Stimulated activated CD4-positive, alpha-beta T cell treated with anti-CD3 and anti-CD28 coated beads, Interleukin-15, amount 100 ng/mL, for 1 hour (primary cell): ENCODE data around the gene COLEC11.
"Not testable (repeated sequence)": the region's sequence is repeated elsewhere in the genome, so short reads cannot be mapped to it uniquely, and the experiment has no call there.

ENCODE experiments used
- DNase-seq, 2 donors: peaks; one replicate each; pipeline ENCODE4 v3.0.0-alpha.2; 2020; ENCODE audit warnings: low read depth in 1 of 2, low spot score in 1 of 2

The COLEC11 gene

DNA sequence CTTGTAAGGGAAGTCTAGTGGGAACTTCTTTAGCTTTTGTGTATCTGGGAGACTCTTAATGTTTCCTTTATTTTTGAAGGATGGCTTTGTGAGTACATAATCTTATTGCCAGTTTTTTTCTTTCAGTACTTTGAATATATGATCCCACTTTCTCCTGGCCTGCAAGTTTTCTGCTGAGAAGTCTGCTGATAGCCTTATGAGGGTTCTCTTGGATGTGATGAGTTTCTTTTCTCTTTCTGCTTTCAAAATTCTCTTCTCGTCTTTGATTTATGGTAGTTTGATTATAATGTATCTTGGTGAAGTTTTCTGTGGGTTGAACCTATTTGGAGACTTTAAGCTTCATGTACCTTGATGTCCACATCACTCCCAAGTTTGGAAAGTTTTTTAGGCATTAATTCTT lies 28.1 kb downstream of the COLEC11 start:
- no peak for DNase-seq

DNA sequence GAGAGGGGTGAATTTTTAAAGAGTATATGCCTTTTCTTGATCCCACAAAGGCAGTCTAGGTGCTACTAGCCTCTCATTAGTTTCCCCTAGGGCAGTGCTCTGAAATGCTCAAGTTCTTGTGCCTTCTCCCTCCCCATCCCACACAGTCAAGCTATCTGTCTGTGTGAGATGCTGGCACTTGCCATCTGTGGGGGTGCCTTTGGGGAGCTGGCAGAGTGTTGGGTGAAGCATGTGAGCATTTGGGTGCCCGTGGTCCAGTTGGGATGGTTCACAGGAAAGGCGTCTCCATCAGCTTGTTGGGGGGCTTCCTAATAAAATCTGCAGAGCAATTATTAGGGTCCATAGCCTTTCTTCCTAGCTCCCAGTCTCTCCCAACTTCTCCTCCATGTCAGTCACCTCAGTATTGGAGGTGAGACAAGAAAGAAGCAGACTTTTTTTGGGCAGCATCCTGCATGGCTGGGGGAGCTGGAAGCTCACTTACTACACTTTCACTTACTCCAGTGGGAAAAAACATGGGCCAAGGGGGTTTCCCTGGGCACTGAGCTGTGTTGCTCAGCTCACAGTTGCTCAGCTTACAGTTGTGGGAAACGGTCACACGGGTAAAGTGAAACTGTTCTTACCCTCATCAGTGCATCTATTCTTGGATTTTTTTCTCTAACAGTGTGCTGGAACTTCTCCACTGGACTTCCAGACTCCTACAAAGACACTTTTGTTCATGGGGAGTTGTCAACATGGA lies 29.3 kb downstream of the COLEC11 start:
- no peak for DNase-seq

DNA sequence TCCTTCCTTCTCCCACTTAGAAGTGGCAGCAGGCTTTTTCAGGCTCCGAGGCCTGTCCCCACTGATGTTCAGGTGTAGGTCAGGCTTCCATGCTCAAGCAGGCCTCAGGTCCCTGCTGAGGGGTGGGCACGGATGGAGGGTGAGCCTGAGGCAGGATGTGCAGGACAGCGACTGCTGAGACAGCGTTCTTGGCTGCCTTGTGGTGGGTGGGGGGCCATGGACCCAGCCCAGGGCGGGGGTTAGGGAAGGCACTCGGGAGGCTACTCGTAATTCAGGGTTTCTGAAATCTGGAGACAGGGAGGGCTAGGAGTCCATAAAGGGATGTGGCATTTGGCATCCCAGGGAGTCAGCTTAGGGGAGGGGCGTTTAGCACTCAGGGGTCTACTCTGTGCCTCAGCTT lies 30.3 kb downstream of the COLEC11 start:
- DNase-seq: no peak

DNA sequence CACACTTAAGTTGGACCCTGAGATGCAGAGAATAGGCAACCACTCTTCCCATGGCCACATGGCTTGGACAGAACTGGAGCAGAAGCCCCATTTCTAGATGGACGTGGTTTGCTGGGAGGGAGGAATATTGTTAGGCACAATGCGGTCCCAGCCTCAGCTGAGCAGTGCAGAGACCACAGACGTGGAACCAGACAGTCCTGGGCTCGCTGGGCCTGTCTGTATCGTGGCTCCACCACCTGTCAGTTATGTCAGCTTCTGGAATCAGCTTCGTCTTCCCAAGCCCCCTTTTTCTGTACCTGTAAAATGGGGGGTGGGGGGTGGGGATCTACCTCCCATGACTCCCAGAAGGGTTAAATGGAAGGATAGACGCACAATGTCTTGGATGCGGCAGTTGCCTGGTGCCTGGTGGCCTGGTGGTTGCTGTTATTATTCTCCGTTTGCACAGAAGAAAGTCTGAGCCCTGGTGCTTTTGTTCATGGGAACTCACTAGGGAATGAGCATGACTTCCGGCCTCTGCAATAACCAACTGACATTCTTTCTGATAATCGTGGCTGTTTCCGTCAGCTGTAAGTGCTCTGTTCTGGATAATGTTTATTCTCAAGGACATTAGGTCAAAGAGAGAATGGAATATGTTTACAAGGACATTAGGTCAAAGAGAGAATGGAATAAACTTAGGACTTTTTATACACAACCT lies 31.4 kb downstream of the COLEC11 start:
- no peak for DNase-seq

DNA sequence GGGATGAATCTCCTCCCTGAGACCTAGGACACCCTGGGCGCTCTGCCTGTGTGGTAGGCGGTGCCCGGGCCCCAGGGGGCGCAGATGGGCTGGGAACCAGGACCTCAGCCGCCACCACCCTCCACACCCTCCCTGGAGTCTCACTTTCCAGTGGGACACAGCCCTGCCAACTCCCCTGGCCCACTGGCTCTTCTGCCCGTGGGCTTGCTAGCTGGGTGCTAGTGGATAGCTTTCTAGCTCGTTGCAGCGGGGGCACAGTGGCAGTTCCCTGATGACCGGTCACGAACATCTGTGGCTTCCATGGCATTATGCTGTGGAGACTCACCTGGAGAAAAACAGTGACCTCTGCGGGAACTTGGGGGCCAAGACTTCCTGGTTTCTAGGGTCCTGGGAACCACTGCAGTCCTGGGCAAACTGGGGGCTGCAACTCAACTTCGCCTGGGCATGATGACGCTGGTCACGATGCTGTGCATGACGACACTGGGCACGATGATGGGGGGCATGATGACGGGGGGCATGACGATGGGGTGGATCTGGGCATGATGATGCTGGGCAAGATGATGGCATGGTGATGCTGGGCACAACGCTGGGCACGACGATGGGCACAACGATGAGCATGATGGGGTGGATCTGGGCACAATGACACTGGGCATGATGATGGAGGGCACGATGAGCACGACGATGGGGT lies 32.0 kb downstream of the COLEC11 start:
- DNase-seq: no peak

DNA sequence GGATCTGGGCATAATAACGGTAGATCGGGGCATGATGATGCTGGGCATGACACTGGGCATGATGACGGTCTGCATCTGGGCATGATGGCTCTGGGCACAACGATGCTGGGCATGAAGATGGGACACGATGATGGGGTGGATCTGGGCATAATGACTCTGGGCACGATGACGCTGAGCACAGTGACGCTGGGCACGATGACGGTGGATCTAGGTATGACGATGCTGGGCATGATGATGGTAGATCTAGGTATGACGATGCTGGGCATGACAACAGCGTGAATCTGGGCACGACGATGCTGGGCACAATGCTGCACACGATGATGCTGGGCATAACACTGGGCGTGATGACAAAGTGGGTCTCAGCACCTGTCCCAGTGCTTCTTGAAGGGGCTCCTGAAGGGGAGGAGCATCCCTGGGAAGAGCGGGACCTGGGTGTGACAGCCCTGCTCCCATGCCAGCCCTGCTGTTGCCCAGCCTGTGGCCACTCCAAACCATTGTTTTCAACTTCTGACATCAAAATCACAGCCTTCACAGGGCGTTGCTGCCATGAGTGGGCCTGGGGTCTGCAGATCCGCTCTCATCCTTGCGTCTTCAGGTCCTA lies 32.7 kb downstream of the COLEC11 start:
- no peak for DNase-seq

DNA sequence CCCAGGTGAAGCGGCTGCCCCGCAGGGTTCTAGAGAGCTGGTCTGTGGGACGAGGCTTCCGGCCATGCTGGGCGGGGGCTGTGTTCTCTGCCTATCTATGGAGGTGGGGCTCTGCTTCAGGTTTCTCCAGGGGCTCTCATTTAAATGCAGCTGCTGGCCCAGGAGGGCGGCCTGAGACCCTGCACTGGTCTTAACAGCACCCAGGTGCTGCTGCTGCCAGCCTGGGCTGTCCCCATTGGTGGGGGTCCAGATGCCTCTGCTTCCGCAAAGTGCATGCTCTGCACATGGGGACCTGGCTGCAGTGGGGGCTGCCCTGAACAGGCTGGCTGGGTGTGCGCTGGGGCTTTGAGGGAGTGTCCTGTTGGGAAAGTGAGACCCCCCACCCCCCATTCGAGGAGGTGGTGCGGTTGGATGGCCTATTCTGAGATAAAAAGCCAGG lies 33.3 kb downstream of the COLEC11 start:
- DNase-seq: no peak

DNA sequence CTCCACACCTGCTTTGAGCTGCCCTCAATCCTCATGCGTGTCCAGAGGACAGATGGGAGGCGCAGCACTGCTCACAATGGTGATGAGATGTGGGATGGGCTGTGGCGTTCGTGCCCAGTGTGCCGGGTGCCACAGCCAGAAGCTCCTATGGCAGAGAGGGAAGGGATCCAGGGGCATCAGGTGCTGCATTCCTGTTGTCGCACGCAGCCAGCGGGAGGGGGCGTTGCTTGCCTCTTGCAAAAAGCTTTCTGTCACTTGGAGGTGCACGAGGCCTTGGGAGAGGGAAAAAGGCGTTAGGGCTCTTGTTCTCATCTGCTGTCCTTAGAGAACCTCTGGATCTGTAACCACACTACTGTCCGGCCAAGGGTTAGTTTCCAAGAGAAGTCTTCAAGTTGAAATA lies 33.9 kb downstream of the COLEC11 start:
- no peak for DNase-seq

DNA sequence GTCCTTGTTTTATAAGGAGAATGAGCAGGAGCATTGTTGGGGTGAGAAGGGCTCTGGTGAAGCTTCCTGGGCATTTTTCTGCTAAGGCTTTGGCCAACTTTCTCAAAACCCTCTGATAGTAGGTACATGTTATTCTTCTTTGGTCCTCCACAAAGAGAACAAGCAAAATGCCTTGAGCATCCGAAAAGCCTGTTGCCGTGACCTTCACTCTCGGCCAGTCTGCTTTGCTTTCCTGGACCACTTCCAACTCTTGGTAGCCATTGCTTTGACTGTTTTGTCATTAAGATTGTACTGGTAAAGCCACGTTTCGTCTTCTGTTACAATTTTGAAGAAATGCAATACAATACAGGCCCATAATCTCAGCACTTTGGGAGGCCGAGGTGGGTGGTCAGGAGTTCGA lies 35.7 kb downstream of the COLEC11 start:
- no peak for DNase-seq

DNA sequence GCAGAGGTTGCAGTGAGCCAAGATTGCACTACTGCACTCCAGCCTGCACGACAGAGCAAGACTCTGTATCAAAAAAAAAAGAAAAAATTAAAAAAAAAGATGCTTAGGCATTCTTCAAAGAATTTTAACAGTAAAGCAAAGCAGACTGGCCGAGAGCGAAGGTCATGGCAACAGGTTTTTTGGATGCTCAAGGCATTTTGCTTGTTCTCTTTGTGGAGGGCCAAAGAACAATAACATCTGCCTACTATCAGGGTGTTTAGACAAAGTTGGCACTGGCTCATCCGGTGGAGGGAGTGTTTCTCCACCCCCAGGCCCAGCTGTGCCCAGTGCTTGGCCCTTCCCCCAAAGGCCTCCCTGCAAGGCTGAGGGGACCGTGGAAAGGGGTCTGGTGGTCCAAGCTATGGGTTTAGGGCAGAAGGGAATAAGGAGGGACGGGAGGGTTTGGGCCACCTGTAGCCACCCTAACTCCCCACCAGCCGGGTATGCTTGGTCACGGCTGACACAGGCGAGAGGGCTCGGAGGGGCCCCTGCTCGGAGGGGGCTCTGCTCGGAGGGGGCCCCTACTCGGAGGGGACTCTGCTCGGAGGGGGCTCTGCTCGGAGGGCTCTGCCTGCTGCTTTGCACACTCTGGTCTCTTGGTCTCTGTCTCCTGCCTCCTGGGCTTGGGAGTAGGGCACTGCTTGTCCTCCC lies 36.4 kb downstream of the COLEC11 start:
- no peak for DNase-seq

DNA sequence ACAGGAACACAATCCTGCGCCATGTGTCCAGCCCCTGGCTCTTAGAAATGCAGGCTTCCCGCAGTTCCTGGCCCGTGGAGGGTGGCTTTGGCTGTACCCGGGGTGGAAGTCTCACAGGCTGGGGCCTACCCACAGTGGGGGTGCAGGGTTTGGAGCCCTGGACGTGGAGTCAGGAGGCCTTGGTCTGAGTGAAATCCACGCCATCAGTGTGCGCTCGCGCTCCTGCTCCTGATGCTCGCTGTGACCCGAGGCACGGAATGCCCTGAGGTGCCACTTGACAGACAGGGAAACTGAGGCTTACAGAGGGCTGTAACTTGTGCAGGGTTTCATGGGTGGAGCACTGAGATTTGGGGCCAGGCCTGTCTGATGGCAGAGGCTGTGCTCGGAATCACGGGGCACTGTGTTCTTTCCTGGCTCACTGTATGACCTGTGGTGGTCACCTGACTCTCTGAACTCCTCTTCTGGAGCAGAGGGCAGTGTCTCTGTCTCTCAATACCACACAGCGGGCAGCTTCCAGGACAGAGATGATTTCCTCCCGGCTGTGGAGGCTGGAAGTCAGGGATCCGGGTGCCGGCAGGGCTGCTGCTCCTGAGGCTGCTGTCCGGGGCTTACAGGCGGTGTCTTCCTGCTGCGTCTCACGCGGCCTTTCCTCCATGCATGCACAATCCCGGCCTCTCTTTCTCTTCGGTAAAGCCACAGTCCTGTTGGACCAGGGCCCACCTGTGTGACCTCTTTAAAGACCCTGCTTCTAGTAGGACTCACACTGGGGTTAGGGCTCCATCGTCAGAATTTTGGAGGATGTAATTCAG lies 37.1 kb downstream of the COLEC11 start:
- no peak for DNase-seq

DNA sequence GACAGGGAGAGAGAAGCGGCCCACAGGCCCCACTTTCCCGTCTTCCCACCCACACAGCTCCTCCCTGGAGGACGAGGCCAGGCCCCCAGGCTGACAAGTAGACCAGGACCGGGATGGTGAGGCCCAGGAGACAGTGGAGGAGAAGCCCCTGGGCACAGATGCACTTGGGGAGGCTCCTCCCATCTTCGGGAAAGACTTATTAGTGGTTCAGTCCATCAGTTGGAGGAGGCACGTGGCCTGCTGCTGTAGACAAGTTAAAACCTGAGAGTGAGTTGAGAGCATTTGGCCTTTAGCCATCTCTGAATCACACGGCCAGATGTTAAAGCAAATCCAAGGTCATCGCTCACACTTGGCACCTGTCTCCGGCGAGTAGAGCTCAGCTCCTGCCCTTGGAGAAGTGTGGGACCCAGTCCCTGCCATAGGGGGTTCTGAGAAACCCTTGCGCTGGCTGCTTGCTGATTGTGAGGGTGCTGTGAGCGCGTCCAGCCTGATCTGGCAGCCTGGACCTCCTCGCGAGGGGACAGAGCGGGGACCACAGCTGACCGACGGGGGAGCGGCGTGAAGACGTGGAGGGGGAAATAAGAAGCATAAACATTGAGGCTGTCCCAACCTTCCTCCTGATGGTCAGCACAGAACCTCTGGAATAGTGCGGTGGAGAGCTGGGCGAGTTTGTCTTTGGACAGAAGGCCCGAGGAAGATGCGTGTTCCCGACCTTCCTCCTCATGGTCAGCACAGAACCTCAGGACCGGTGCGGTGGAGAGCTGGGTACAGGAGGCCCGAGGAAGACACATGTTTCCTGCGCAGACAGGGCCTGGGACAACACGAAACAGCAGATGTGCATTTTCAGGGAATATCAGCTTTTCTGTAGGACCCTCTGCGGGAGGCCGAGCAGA lies 38.4 kb downstream of the COLEC11 start:
- no peak for DNase-seq

DNA sequence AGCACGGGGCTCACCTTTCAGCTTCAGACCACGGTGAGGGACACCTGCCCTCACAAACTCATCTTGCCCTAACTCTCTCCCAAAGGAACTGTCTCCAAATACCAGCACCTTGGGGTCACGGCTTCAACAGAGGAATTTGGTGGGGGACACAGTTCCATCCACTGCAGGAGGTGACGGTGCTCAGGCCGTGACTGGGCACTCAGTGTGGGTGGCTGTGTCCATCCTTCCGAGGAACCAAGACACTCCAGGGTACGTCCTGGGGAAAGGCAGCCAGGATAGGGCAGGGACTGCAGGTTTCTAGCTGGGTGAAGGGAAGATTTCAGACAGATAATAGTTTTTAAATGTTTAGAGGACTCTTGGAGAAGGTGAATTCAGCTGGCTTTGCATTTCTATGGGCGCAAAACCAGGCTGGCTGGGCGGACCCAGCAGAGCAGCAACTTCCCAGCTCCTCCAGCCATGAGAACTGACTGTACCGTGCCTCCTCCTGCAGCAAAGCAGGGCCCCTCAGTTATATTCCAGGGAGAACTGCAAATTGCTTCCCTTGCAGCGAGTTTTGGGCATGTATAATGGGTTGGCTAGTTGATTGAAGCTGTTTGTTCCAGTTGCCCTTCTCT lies 39.2 kb downstream of the COLEC11 start:
- DNase-seq: no peak

DNA sequence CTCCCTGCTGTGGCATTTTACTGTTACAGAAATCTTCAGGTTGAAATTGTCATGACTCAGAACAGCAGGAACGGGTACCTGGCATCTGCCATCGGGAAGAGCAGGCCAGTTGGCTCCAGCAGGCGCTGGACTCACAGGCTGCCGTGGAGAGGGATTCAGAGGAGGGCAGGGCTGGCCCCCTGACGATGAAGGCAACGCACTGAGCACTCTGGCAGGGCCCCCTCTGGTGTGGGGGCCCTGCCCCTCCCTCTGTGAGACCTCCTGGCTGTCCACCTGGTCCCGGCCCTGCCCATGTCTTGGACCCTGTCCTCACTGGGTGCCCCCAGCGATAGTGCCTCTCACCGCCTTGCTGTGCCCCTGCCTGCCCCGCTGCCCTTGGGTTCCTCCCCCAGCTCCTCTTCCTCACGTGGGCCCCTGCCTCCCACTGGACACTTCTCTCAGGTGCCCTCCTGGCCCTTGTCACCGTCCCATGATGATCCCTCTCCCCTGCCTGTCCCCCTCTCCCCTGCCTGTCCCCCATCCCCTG lies 39.7 kb downstream of the COLEC11 start:
- DNase-seq: no peak

DNA sequence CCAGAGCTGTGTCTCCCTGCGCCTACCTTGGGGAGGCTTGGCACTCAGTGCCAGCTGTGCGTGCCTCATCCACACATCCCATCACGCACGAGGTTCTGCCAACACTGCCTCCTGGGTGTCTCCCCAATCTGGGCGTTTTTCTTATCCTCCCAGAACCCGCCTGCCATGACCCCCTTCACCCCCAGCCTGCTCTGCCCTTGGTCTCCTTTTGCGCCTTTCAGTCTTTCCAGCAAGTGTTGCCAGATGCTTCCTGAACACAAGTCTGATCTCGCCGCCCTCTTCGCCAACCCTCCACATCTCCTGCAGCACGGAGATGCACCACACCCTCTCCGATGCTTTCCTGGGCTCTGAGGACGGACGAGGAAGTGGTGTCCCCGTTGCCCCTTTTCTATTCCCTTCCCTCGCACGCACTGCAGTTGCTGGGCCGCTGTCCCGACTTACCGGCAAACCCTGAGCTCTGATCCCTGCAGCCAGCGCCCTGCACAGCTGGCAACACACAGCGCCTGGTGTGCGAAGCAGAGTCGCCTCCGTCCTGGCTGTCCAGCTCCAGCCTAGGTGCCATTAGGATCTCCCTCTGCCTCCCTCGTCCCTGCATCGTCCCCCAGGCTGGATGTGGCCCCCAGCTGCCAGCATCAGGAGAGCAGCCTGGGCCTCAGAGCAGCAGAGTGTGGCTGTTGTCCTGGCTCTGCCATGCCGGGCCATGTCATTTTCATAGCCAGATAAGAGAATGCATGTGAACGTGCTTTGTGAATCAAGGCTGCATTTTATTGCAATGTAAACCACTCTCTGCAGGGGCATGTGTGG lies 40.5 kb downstream of the COLEC11 start:
- no peak for DNase-seq

DNA sequence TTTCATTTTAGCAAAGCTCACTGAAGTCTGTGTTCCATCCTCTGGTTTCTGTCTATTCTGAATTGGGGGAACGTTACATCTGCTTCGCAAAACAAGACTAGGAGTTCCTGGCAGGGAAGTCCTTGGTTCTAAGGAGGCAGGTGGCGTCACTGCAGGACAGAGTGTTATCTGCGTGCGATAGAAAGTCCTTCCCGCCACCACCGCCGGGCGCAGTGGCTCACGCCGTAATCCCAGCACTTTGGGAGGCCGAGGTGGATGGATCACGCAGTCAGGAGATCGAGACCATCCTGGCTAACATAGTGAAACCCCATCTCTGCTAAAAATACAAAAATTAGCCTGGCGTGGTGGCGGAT lies 41.0 kb downstream of the COLEC11 start:
- not testable (repeated sequence) for DNase-seq

DNA sequence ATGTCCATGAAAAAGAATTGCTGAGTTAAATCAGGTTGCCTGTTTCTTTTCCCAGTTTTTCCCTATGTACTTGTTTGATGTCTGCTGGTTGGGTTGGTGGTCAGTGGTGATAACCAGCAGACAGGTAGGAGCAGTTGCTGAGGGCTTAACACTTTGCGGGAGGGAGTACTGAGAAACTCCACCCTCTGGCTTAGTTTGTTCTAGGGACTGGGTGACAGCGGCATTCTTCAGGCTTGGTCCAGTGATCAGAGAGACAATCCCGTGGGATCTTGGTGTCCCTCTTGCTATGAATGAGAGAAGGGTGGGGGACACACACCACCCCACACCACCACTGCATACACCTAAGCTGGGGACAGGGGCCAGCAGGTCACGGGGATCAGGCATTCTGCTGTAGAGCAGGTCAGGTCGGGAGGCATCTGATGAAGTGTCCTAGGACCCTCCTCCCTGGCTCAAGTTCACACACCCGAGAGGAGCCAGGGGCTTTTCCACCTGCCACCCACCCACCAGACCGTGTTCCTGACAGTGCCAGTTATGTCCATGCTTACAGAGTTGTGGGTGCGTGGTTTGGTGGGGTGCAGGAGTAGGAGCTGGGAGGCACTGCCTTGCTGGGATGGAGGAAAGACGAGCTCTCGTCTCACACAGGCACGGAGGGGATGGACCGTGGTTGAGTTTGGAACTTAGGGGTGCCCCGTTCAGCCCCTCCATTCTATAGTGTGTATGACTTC lies 41.8 kb downstream of the COLEC11 start:
- DNase-seq: no peak
